HFFc6 (cell line): Measurements from ENCODE around the gene DIPK1A. TPM values are rescaled to one million over a fixed set of nuclear protein-coding genes. Genes with fewer than 3 reads are reported as not detected.

ENCODE experiments used
- DNase-seq: peaks from one replicate; pipeline ENCODE4 v3.0.0-alpha.2; 2018
- H3K27ac Mint-ChIP-seq: 2 replicates; pipeline ENCODE4 v1.8.0; 2020; ENCODE audit warnings: mild to moderate bottlenecking, mixed read lengths
- H3K27me3 Mint-ChIP-seq: 2 replicates; pipeline ENCODE4 v1.8.0; 2021; ENCODE audit warnings: mild to moderate bottlenecking, moderate library complexity, mixed read lengths; ENCODE audit not compliant: insufficient read depth
- H3K36me3 Mint-ChIP-seq: 2 replicates; pipeline ENCODE4 v1.8.0; 2021; ENCODE audit warnings: low read depth, mixed read lengths
- H3K4me1 Mint-ChIP-seq: 2 replicates; pipeline ENCODE4 v1.8.0; 2020; ENCODE audit warnings: low read depth, mixed read lengths
- H3K4me3 Mint-ChIP-seq: 2 replicates; pipeline ENCODE4 v1.8.0; 2020; ENCODE audit warnings: mild to moderate bottlenecking, moderate library complexity, mixed read lengths
- H3K9me3 Mint-ChIP-seq: 2 replicates; pipeline ENCODE4 v1.8.0; 2020; ENCODE audit warnings: mild to moderate bottlenecking, mixed read lengths
- total RNA-seq, 6 experiments: library from RNA; stranded (reverse); fragmentation: NEBNext Ultra II Directional; extraction: Animal tissue kit (Norgen Biotek cat#: 25700); gene quantifications; 2 replicates in 1 of 6; 3 replicates in 5 of 6; pipeline ENCODE4 v1.2.3, GENCODE V29; 2021
- TF ChIP-seq, protein P1 (sequence below): fragments of 200-600 bp; sonication (generic); IDR thresholded peaks from 2 replicates; pipeline ENCODE4 v1.5.0; 2021; ENCODE audit warnings: antibody characterized with exemption, mild to moderate bottlenecking

The DIPK1A gene
- total RNA-seq, 6 experiments from 2014 or later, result 18.9 to 24.5 (median 21.9) TPM

DNA sequence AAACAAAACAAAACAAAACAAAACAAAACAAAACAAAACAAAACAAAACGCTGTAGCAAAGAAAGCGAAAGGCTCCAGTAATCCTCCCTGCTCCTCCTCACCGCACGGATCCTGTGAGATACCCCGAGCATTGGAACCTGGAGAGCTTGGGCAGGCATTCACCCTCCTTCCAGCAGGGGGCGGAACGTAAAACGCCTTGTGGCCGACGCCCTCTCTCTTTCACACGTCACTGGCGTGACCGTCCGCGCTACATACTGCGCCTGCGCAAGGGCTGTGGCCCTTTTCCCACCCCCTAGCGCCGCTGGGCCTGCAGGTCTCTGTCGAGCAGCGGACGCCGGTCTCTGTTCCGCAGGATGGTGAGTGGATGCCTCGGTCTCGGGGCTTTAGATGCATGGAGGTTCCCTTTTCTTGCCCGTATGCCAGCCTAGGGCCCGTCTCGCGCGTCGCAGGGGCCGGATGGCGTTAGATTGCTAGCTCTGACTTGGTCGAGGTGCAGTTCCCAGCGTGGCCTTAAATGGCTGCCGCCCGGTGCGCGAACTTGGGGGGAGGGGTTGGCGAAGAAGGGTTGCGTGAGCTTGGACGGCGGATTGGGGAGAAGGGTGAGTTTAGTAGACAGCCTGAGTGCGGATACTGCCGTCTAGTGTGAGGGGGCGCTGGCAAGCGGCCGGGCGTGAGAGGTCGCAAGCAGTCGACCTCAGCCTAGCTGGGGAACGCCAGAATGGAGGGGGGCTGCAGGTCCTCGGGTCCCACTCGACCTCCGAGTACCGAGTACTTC, 129.3 kb downstream of the DIPK1A start, which contains the start of gene RPL5:
RPL5 (plus strand) TSS at position 279 of the 775 bp plus-strand sequence; CDS start at position 354, 75 bp downstream.
- Mint-ChIP-seq H3K4me3 (peak within 1 kb of the TSS; percentile 99), H3K36me3 (peaks cover 45% of the 10 kb centered on the region), H3K27me3 (peaks cover 6% of the 10 kb centered on the region), H3K27ac (peak within 1 kb of the TSS; percentile 99), H3K4me1 (peaks cover 44% of the 10 kb centered on the region), H3K9me3 (no peaks in the 10 kb centered on the region)
- DNase-seq, result peak; percentile 95
- TF ChIP-seq, protein P1, sequence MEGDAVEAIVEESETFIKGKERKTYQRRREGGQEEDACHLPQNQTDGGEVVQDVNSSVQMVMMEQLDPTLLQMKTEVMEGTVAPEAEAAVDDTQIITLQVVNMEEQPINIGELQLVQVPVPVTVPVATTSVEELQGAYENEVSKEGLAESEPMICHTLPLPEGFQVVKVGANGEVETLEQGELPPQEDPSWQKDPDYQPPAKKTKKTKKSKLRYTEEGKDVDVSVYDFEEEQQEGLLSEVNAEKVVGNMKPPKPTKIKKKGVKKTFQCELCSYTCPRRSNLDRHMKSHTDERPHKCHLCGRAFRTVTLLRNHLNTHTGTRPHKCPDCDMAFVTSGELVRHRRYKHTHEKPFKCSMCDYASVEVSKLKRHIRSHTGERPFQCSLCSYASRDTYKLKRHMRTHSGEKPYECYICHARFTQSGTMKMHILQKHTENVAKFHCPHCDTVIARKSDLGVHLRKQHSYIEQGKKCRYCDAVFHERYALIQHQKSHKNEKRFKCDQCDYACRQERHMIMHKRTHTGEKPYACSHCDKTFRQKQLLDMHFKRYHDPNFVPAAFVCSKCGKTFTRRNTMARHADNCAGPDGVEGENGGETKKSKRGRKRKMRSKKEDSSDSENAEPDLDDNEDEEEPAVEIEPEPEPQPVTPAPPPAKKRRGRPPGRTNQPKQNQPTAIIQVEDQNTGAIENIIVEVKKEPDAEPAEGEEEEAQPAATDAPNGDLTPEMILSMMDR, result peak; percentile 96

DNA sequence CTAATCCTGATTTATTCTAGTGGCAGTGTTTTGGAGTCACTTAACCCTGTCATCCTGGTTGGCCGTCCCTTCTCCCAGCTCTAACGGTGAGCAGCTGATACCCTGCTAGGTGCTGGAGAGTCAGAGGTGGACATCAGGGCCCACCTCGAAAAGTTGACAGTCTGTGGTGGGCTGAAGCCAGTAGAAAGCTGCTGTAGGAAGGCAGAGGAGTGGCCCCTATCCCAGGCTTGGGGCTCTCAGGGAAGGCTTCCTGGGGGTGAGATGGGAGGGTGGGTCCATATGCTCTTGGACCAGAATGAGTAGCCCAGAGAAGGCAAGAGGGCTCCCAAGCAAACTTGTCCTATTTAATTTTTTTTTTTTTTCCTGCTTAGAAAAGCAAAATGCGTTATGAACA, 129.9 kb downstream of the DIPK1A start:
- H3K4me1 Mint-ChIP-seq, result peaks cover 39% of the 10 kb centered on the region
- peak overlapping the region; percentile 99 for H3K27ac Mint-ChIP-seq
- no peak for DNase-seq
- H3K4me3 Mint-ChIP-seq, result peak overlapping the region; percentile 99
- H3K36me3 Mint-ChIP-seq, result peaks cover 44% of the 10 kb centered on the region
- H3K9me3 Mint-ChIP-seq, result no peaks in the 10 kb centered on the region
- peaks cover 6% of the 10 kb centered on the region for H3K27me3 Mint-ChIP-seq
- TF ChIP-seq, protein P1, result no peak

DNA sequence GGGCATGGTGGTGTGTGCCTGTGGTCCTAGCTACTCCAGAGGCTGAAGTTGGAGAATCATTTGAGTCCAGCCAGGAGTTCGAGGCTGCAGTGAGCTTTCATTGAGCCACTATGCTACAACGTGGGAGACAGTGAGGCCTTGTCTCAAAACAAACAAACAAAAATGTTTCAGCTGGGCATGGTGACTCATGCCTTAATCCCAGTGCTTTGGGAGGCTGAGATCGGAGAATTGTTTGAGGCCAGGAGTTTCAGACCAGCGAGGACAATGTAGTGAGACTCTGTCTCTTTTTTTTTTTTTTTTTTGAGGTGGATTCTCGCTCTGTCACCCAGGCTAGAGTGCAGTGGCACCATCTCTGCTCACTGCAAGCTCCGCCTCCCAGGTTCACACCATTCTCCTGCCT, 134.5 kb downstream of the DIPK1A start:
- Mint-ChIP-seq H3K27ac (no peak overlapping the region), H3K9me3 (no peaks in the 10 kb centered on the region), H3K4me1 (peaks cover 11% of the 10 kb centered on the region), H3K36me3 (no peaks in the 10 kb centered on the region), H3K4me3 (no peak overlapping the region), H3K27me3 (0 out of 2 replicates have a peak, but pooled peaks cover under 1% of the 10 kb centered on the region)
- TF ChIP-seq, protein P1, result no peak
- no peak for DNase-seq

DNA sequence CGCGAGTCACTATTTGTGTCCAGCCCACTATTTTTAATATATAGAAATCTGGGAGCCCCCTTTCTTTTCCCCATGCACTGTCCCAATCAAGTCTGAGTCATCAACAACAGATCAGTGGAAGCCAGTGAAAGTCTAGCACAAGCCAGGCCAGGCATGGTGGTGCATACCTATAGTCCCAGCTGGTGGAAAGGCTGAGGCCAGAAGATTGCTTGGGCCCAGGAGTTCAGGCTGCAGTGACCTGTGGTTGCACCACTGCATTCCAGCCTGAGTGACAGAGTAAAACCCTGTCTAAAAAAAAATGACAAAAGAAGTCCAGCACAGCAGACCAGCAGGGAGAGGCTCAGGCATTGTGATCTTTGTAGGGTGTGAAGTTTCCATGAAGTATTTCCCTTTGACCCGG, 138.4 kb downstream of the DIPK1A start:
- H3K4me1 Mint-ChIP-seq, result peaks cover 28% of the 10 kb centered on the region
- H3K27ac Mint-ChIP-seq, result peak overlapping the region; percentile 75
- DNase-seq, result peak; percentile 78

DNA sequence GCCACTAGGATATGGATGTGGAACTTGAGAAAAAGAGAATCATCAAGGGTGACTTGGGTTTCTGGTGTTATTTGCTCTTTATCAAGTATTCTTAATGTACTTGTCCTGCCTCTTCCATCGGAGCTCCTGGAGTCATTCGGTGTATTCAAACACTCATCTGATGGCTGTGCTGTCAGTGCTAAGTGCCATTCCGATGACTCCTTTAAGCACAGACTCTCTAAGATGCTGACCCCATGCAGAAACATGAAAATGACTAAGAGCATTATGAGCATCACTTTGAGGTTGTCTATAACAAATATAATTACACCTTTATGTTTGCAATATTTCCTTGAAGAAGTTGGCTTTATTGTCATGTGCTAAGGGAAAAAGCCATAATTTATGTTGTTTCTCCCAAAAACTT, 140.7 kb downstream of the DIPK1A start:
- no peaks in the 10 kb centered on the region for H3K9me3 Mint-ChIP-seq
- H3K27ac Mint-ChIP-seq, result no peak overlapping the region
- no peak overlapping the region for H3K4me3 Mint-ChIP-seq
- no peaks in the 10 kb centered on the region for H3K36me3 Mint-ChIP-seq
- H3K4me1 Mint-ChIP-seq, result peaks cover 28% of the 10 kb centered on the region
- TF ChIP-seq, protein P1, result no peak
- H3K27me3 Mint-ChIP-seq, result peaks cover 2% of the 10 kb centered on the region
- DNase-seq, result no peak

More for the DNA sequence above, 138.4 kb downstream of the DIPK1A start:
- TF ChIP-seq, protein P1, result no peak
- H3K9me3 Mint-ChIP-seq, result no peaks in the 10 kb centered on the region
- H3K27me3 Mint-ChIP-seq, result peaks cover 2% of the 10 kb centered on the region
- H3K36me3 Mint-ChIP-seq, result no peaks in the 10 kb centered on the region
- H3K4me3 Mint-ChIP-seq, result no peak overlapping the region; the same call in 1 of the 2 replicates
